Suprapubic skin (tissue), 4 donors: ENCODE measurements around the gene ACTN2.

ENCODE experiments used
- EP300 ChIP-seq: sonication (generic); formaldehyde crosslinking; IDR thresholded peaks from one replicate; pipeline ENCODE4 v1.6.1; 2017; ENCODE audit warnings: antibody characterized with exemption
- POLR2A ChIP-seq, 2 donors: fragments of 450-650 bp; IDR thresholded peaks; one replicate each; pipeline ENCODE4 v1.6.1; 2017; ENCODE audit warnings: antibody characterized with exemption in 2 of 2, mild to moderate bottlenecking in 2 of 2, moderate library complexity in 2 of 2
- POLR2AphosphoS5 ChIP-seq, 3 donors: sonication (generic); formaldehyde crosslinking; IDR thresholded peaks; one replicate each; pipeline ENCODE4 v1.6.1; 2017; ENCODE audit warnings: antibody characterized with exemption in 3 of 3
- TF ChIP-seq, protein P1 (sequence below), 2 donors: fragments of 200-600 bp in 1 of 2; fragments of 450-650 bp in 1 of 2; sonication (generic) in 1 of 2; IDR thresholded peaks; one replicate each; pipeline ENCODE4 v1.5.1; 2016 to 2019; ENCODE audit warnings: antibody characterized with exemption in 2 of 2, mild to moderate bottlenecking in 1 of 2, moderate library complexity in 1 of 2

DNA sequence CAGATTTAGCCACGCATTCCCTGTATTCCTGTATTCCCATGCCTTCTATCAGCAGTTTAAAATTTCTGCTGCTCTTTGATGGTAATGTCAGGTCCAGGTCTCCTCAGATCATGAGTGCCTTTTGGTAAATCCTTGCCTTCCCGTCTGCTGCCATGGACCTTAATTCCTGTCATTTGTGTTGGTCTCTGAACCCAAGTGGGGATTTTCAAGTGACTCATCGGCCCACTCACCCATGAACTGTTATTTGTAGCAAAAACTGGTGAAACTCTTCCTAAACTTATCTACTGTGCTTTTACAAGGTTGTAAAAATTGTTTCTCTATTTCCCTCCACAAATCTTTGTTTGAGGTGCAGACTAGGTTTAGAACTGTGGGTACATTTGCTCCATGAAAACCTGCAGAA, 47.4 kb downstream of the ACTN2 start:
- TF ChIP-seq, protein P1, sequence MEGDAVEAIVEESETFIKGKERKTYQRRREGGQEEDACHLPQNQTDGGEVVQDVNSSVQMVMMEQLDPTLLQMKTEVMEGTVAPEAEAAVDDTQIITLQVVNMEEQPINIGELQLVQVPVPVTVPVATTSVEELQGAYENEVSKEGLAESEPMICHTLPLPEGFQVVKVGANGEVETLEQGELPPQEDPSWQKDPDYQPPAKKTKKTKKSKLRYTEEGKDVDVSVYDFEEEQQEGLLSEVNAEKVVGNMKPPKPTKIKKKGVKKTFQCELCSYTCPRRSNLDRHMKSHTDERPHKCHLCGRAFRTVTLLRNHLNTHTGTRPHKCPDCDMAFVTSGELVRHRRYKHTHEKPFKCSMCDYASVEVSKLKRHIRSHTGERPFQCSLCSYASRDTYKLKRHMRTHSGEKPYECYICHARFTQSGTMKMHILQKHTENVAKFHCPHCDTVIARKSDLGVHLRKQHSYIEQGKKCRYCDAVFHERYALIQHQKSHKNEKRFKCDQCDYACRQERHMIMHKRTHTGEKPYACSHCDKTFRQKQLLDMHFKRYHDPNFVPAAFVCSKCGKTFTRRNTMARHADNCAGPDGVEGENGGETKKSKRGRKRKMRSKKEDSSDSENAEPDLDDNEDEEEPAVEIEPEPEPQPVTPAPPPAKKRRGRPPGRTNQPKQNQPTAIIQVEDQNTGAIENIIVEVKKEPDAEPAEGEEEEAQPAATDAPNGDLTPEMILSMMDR (IDR thresholded peaks at IDR 0.05), result no peak
- no peak for TF ChIP-seq POLR2AphosphoS5 (IDR thresholded peaks at IDR 0.05)
- no peak for TF ChIP-seq EP300
- TF ChIP-seq POLR2A (IDR thresholded peaks at IDR 0.05), result no peak
